AG04449 (cell line): ENCODE results near the gene PCDHB4.
"Not testable (repeated sequence)": the region's sequence is repeated elsewhere in the genome, so short reads cannot be mapped to it uniquely, and the experiment has no call there.

ENCODE experiments used
- CTCF ChIA-PET: fragments of 350-600 bp; formaldehyde crosslinking; extraction: SDS; loops from one replicate; lab custom pipeline; 2021; ENCODE audit warnings: antibody characterized with exemption; lab: Yijun Ruan, JAX
- POLR2A ChIA-PET: fragments of 400-600, 350-600 bp; formaldehyde crosslinking; extraction: SDS; loops from one replicate; lab custom pipeline; 2020; ENCODE audit warnings: antibody characterized with exemption, inconsistent platforms; lab: Yijun Ruan, JAX
- DNase-seq: peaks from one replicate; pipeline ENCODE4 v3.0.0-alpha.2; 2010; ENCODE audit warnings: low read depth, low spot score
- H3K4me3 ChIP-seq: 2 replicates; pipeline ENCODE4 v1.5.1; 2011; ENCODE audit warnings: low read depth, mild to moderate bottlenecking, control low read depth, low read length
- CTCF ChIP-seq: IDR thresholded peaks from one replicate; pipeline ENCODE4 v1.5.1; 2011; ENCODE audit warnings: mild to moderate bottlenecking, moderate library complexity, low read length, control low read depth, inconsistent platforms; ENCODE audit not compliant: insufficient read depth; ENCODE audit errors: missing control alignments

Gene PCDHB4

GRCh38 chr5:141100243-141100805 is 21.3 kb upstream of the PCDHB4 start, which contains the start of gene PCDHB3:
TSS of gene PCDHB3 (plus strand) at chr5:141100473. CDS start at chr5:141100650, 177 bp downstream.
- no peak for TF ChIP-seq CTCF
- CTCF ChIA-PET: no interaction called here
- no peak for DNase-seq
- POLR2A ChIA-PET: no interaction called here
- H3K4me3 ChIP-seq: no peak within 1 kb of the TSS

GRCh38 chr5:141101059-141101458 is 20.6 kb upstream of the PCDHB4 start:
- DNase-seq: no peak
- CTCF ChIA-PET: no interaction called here
- no peak overlapping the region for H3K4me3 ChIP-seq
- POLR2A ChIA-PET: no interaction called here
- no peak for TF ChIP-seq CTCF

GRCh38 chr5:141102070-141102469 is 19.5 kb upstream of the PCDHB4 start:
- CTCF ChIA-PET, DNase-seq, H3K4me3 ChIP-seq, POLR2A ChIA-PET: not testable (repeated sequence)

- POLR2A ChIA-PET, H3K4me3 ChIP-seq, CTCF ChIA-PET: not testable (repeated sequence)
Measured at GRCh38 chr5:141102471-141102870, 19.1 kb upstream of the PCDHB4 start.

GRCh38 chr5:141105350-141105749 is 16.3 kb upstream of the PCDHB4 start:
- TF ChIP-seq CTCF: no peak
- H3K4me3 ChIP-seq: no peak overlapping the region
- DNase-seq: no peak
- CTCF ChIA-PET: no interaction called here
- POLR2A ChIA-PET: no interaction called here

More at GRCh38 chr5:141102471-141102870, 19.1 kb upstream of the PCDHB4 start:
- not testable (repeated sequence) for DNase-seq

- DNase-seq: no peak
- H3K4me3 ChIP-seq: no peak overlapping the region
- CTCF ChIA-PET: no interaction called here
- POLR2A ChIA-PET: no interaction called here
- no peak for TF ChIP-seq CTCF
Measured at GRCh38 chr5:141119250-141119649, 2.4 kb upstream of the PCDHB4 start.

- no peak overlapping the region for H3K4me3 ChIP-seq
- no peak for DNase-seq
- no peak for TF ChIP-seq CTCF
- ChIA-PET POLR2A (no interaction called here), CTCF (no interaction called here)
Measured at GRCh38 chr5:141121985-141122384, 367 bp downstream of the PCDHB4 start.

- POLR2A ChIA-PET, DNase-seq, H3K4me3 ChIP-seq, CTCF ChIA-PET: not testable (repeated sequence)
Measured at GRCh38 chr5:141123396-141124135, 1.9 kb downstream of the PCDHB4 start.
